ENCODE data around the gene DOK6.

Gene DOK6

GRCh38 chr18:69720422-69720821 lies 319.7 kb downstream of the DOK6 start:
- H3K4me3 ChIP-seq (ENCODE audit: control insufficient read depth in 1 of 7, extremely low read depth in 1 of 7, insufficient read depth in 4 of 7, low read depth in 2 of 7, low read length in 6 of 7) = no peak overlapping the region
- POLR2A ChIA-PET = no interaction called here
- WGBS (ENCODE audit: insufficient coverage) = 100% methylated on average over 1 of the region's 4 CpGs
- H3K9me3 ChIP-seq (ENCODE audit: control extremely low read depth in 1 of 5, control insufficient read depth in 4 of 5, insufficient read depth in 2 of 5, low read depth in 1 of 5, low read length in 4 of 5) = peaks cover 0 to 18% (median 9%) of the 10 kb centered on the region in 5 experiments
- no peaks in the 10 kb centered on the region for H3K4me1 ChIP-seq (ENCODE audit: control extremely low read depth in 1 of 4, control insufficient read depth in 4 of 4, insufficient read depth in 4 of 4, low read length in 3 of 4)
- no peaks in the 10 kb centered on the region for H3K36me3 ChIP-seq (ENCODE audit: control insufficient read depth in 4 of 4, insufficient read depth in 4 of 4, low read length in 3 of 4)
- no peaks in the 10 kb centered on the region for H3K27me3 ChIP-seq (replicated peaks in 2 of 5; ENCODE audit: control insufficient read depth in 4 of 5, insufficient read depth in 5 of 5, low read length in 4 of 5)
- no peak overlapping the region for H3K27ac ChIP-seq (ENCODE audit: insufficient read depth in 1 of 2, low read depth in 1 of 2, low read length in 2 of 2, poor library complexity in 1 of 2, severe bottlenecking in 2 of 2)
- CTCF ChIA-PET = no interaction called here
- no peak for DNase-seq

GRCh38 chr18:69723434-69723833 lies 322.7 kb downstream of the DOK6 start:
- Histone ChIP-seq H3K4me3 (ENCODE audit: control insufficient read depth in 1 of 7, extremely low read depth in 1 of 7, insufficient read depth in 4 of 7, low read depth in 2 of 7, low read length in 6 of 7) (no peak overlapping the region), H3K9me3 (ENCODE audit: control extremely low read depth in 1 of 5, control insufficient read depth in 4 of 5, insufficient read depth in 2 of 5, low read depth in 1 of 5, low read length in 4 of 5) (peaks cover 0 to 12% (median 3%) of the 10 kb centered on the region in 5 experiments), H3K4me1 (ENCODE audit: control extremely low read depth in 1 of 4, control insufficient read depth in 4 of 4, insufficient read depth in 4 of 4, low read length in 3 of 4) (no peaks in the 10 kb centered on the region), H3K27ac (ENCODE audit: insufficient read depth in 1 of 2, low read depth in 1 of 2, low read length in 2 of 2, poor library complexity in 1 of 2, severe bottlenecking in 2 of 2) (no peak overlapping the region), H3K27me3 (replicated peaks in 2 of 5; ENCODE audit: control insufficient read depth in 4 of 5, insufficient read depth in 5 of 5, low read length in 4 of 5) (no peaks in the 10 kb centered on the region), H3K36me3 (ENCODE audit: control insufficient read depth in 4 of 4, insufficient read depth in 4 of 4, low read length in 3 of 4) (peaks cover 0 to 1% (median 0%) of the 10 kb centered on the region in 4 experiments)
- POLR2A ChIA-PET = no interaction called here
- 100% methylated on average over 1 of the region's 3 CpGs for WGBS (ENCODE audit: insufficient coverage)
- no peak for DNase-seq
- CTCF ChIA-PET = no interaction called here

- ChIA-PET CTCF (no interaction called here), POLR2A (no interaction called here)
- 98% methylated on average over 8 of the region's 8 CpGs for WGBS (ENCODE audit: insufficient coverage)
These were observed 324.3 kb downstream of the DOK6 start for GRCh38 chr18:69725009-69725408.

GRCh38 chr18:69725855-69726508 lies 325.3 kb downstream of the DOK6 start:
- Histone ChIP-seq H3K4me1 (ENCODE audit: control extremely low read depth in 1 of 4, control insufficient read depth in 4 of 4, insufficient read depth in 4 of 4, low read length in 3 of 4) (no peaks in the 10 kb centered on the region), H3K27ac (ENCODE audit: insufficient read depth in 1 of 2, low read depth in 1 of 2, low read length in 2 of 2, poor library complexity in 1 of 2, severe bottlenecking in 2 of 2) (no peak overlapping the region), H3K4me3 (ENCODE audit: control insufficient read depth in 1 of 7, extremely low read depth in 1 of 7, insufficient read depth in 4 of 7, low read depth in 2 of 7, low read length in 6 of 7) (no peak overlapping the region), H3K27me3 (replicated peaks in 2 of 5; ENCODE audit: control insufficient read depth in 4 of 5, insufficient read depth in 5 of 5, low read length in 4 of 5) (no peaks in the 10 kb centered on the region), H3K36me3 (ENCODE audit: control insufficient read depth in 4 of 4, insufficient read depth in 4 of 4, low read length in 3 of 4) (peaks cover 0 to 3% (median 0%) of the 10 kb centered on the region in 4 experiments), H3K9me3 (ENCODE audit: control extremely low read depth in 1 of 5, control insufficient read depth in 4 of 5, insufficient read depth in 2 of 5, low read depth in 1 of 5, low read length in 4 of 5) (no peaks in the 10 kb centered on the region)
- no peak for DNase-seq
- ChIA-PET CTCF (no interaction called here), POLR2A (no interaction called here)
- 91% methylated on average over 10 of the region's 12 CpGs for WGBS (ENCODE audit: insufficient coverage)

More at GRCh38 chr18:69725009-69725408, 324.3 kb downstream of the DOK6 start:
- peaks cover 0 to 3% (median 0%) of the 10 kb centered on the region in 4 experiments for H3K36me3 ChIP-seq (ENCODE audit: control insufficient read depth in 4 of 4, insufficient read depth in 4 of 4, low read length in 3 of 4)
- H3K27me3 ChIP-seq (replicated peaks in 2 of 5; ENCODE audit: control insufficient read depth in 4 of 5, insufficient read depth in 5 of 5, low read length in 4 of 5) = no peaks in the 10 kb centered on the region
- no peak overlapping the region for H3K4me3 ChIP-seq (ENCODE audit: control insufficient read depth in 1 of 7, extremely low read depth in 1 of 7, insufficient read depth in 4 of 7, low read depth in 2 of 7, low read length in 6 of 7)
- H3K9me3 ChIP-seq (ENCODE audit: control extremely low read depth in 1 of 5, control insufficient read depth in 4 of 5, insufficient read depth in 2 of 5, low read depth in 1 of 5, low read length in 4 of 5) = no peaks in the 10 kb centered on the region
- no peaks in the 10 kb centered on the region for H3K4me1 ChIP-seq (ENCODE audit: control extremely low read depth in 1 of 4, control insufficient read depth in 4 of 4, insufficient read depth in 4 of 4, low read length in 3 of 4)
- no peak for DNase-seq
- H3K27ac ChIP-seq (ENCODE audit: insufficient read depth in 1 of 2, low read depth in 1 of 2, low read length in 2 of 2, poor library complexity in 1 of 2, severe bottlenecking in 2 of 2) = no peak overlapping the region

GRCh38 chr18:69727912-69728572 lies 327.4 kb downstream of the DOK6 start:
- Histone ChIP-seq H3K36me3 (ENCODE audit: control insufficient read depth in 4 of 4, insufficient read depth in 4 of 4, low read length in 3 of 4) (peaks cover 0 to 3% (median 0%) of the 10 kb centered on the region in 4 experiments), H3K27me3 (replicated peaks in 2 of 5; ENCODE audit: control insufficient read depth in 4 of 5, insufficient read depth in 5 of 5, low read length in 4 of 5) (no peaks in the 10 kb centered on the region), H3K27ac (ENCODE audit: insufficient read depth in 1 of 2, low read depth in 1 of 2, low read length in 2 of 2, poor library complexity in 1 of 2, severe bottlenecking in 2 of 2) (no peak overlapping the region), H3K4me3 (ENCODE audit: control insufficient read depth in 1 of 7, extremely low read depth in 1 of 7, insufficient read depth in 4 of 7, low read depth in 2 of 7, low read length in 6 of 7) (no peak overlapping the region), H3K4me1 (ENCODE audit: control extremely low read depth in 1 of 4, control insufficient read depth in 4 of 4, insufficient read depth in 4 of 4, low read length in 3 of 4) (no peaks in the 10 kb centered on the region), H3K9me3 (ENCODE audit: control extremely low read depth in 1 of 5, control insufficient read depth in 4 of 5, insufficient read depth in 2 of 5, low read depth in 1 of 5, low read length in 4 of 5) (no peaks in the 10 kb centered on the region)
- 93% methylated on average over 3 of the region's 5 CpGs for WGBS (ENCODE audit: insufficient coverage)
- POLR2A ChIA-PET = no interaction called here
- CTCF ChIA-PET = no interaction called here
- no peak for DNase-seq

- peaks cover 0 to 2% (median 0%) of the 10 kb centered on the region in 5 experiments for H3K9me3 ChIP-seq (ENCODE audit: control extremely low read depth in 1 of 5, control insufficient read depth in 4 of 5, insufficient read depth in 2 of 5, low read depth in 1 of 5, low read length in 4 of 5)
- WGBS (ENCODE audit: insufficient coverage) = no CpG with 5 or more reads among the region's 1 CpG
- no peak overlapping the region for H3K27ac ChIP-seq (ENCODE audit: insufficient read depth in 1 of 2, low read depth in 1 of 2, low read length in 2 of 2, poor library complexity in 1 of 2, severe bottlenecking in 2 of 2)
- H3K27me3 ChIP-seq (replicated peaks in 2 of 5; ENCODE audit: control insufficient read depth in 4 of 5, insufficient read depth in 5 of 5, low read length in 4 of 5) = no peaks in the 10 kb centered on the region
- POLR2A ChIA-PET = no interaction called here
- H3K4me3 ChIP-seq (ENCODE audit: control insufficient read depth in 1 of 7, extremely low read depth in 1 of 7, insufficient read depth in 4 of 7, low read depth in 2 of 7, low read length in 6 of 7) = no peak overlapping the region
- CTCF ChIA-PET = no interaction called here
- peaks cover 0 to 3% (median 0%) of the 10 kb centered on the region in 4 experiments for H3K36me3 ChIP-seq (ENCODE audit: control insufficient read depth in 4 of 4, insufficient read depth in 4 of 4, low read length in 3 of 4)
- DNase-seq = no peak
- no peaks in the 10 kb centered on the region for H3K4me1 ChIP-seq (ENCODE audit: control extremely low read depth in 1 of 4, control insufficient read depth in 4 of 4, insufficient read depth in 4 of 4, low read length in 3 of 4)
These were observed 330.0 kb downstream of the DOK6 start for GRCh38 chr18:69730664-69731063.

GRCh38 chr18:69734536-69734935 lies 333.8 kb downstream of the DOK6 start:
- H3K9me3 ChIP-seq (ENCODE audit: control extremely low read depth in 1 of 5, control insufficient read depth in 4 of 5, insufficient read depth in 2 of 5, low read depth in 1 of 5, low read length in 4 of 5) = peaks cover 0 to 2% (median 0%) of the 10 kb centered on the region in 5 experiments
- no peak overlapping the region for H3K27ac ChIP-seq (ENCODE audit: insufficient read depth in 1 of 2, low read depth in 1 of 2, low read length in 2 of 2, poor library complexity in 1 of 2, severe bottlenecking in 2 of 2)
- no peak overlapping the region for H3K4me3 ChIP-seq (ENCODE audit: control insufficient read depth in 1 of 7, extremely low read depth in 1 of 7, insufficient read depth in 4 of 7, low read depth in 2 of 7, low read length in 6 of 7)
- WGBS (ENCODE audit: insufficient coverage) = no CpG with 5 or more reads among the region's 2 CpGs
- H3K27me3 ChIP-seq (replicated peaks in 2 of 5; ENCODE audit: control insufficient read depth in 4 of 5, insufficient read depth in 5 of 5, low read length in 4 of 5) = no peaks in the 10 kb centered on the region
- ChIA-PET CTCF (no interaction called here), POLR2A (no interaction called here)
- H3K4me1 ChIP-seq (ENCODE audit: control extremely low read depth in 1 of 4, control insufficient read depth in 4 of 4, insufficient read depth in 4 of 4, low read length in 3 of 4) = no peaks in the 10 kb centered on the region
- H3K36me3 ChIP-seq (ENCODE audit: control insufficient read depth in 4 of 4, insufficient read depth in 4 of 4, low read length in 3 of 4) = peaks cover 0 to 5% (median 0%) of the 10 kb centered on the region in 4 experiments
- no peak for DNase-seq

All from common myeloid progenitor, CD34-positive (primary cell).